HG03439 (cell line): ENCODE data around the gene DGCR8.

Source experiments
- ATAC-seq: cut with Tn5 transposase; IDR thresholded peaks from one replicate; pipeline ENCODE4 v1.9.1; 2021; ENCODE audit warnings: mild to moderate bottlenecking, moderate library complexity; ENCODE audit not compliant: unreplicated experiment

The DGCR8 gene

GRCh38 chr22:20121856-20122415 is 41.9 kb downstream of the DGCR8 start:
- ATAC-seq: no peak

GRCh38 chr22:20123366-20124082 is 43.5 kb downstream of the DGCR8 start:
- no peak for ATAC-seq

- no peak for ATAC-seq
These were observed 44.2 kb downstream of the DGCR8 start for GRCh38 chr22:20124083-20124787.

GRCh38 chr22:20125201-20126174 is 45.4 kb downstream of the DGCR8 start:
- ATAC-seq: no peak

- ATAC-seq: no peak
These were observed 46.4 kb downstream of the DGCR8 start for GRCh38 chr22:20126284-20127029.

GRCh38 chr22:20127318-20127868 is 47.4 kb downstream of the DGCR8 start:
- no peak for ATAC-seq

GRCh38 chr22:20127869-20128618 is 48.0 kb downstream of the DGCR8 start:
- no peak for ATAC-seq

- ATAC-seq: no peak
These were observed 48.5 kb downstream of the DGCR8 start for GRCh38 chr22:20128619-20128901.

GRCh38 chr22:20128902-20129746 is 49.1 kb downstream of the DGCR8 start:
- ATAC-seq: no peak

- no peak for ATAC-seq
These were observed 49.6 kb downstream of the DGCR8 start for GRCh38 chr22:20129747-20130014.

GRCh38 chr22:20130319-20130718 is 50.3 kb downstream of the DGCR8 start:
- no peak for ATAC-seq

GRCh38 chr22:20130731-20131596 is 50.9 kb downstream of the DGCR8 start:
- ATAC-seq: no peak

- ATAC-seq: no peak
These were observed 51.5 kb downstream of the DGCR8 start, which contains the start of gene ZDHHC8 for GRCh38 chr22:20131597-20131858. Gene ZDHHC8 (plus strand): TSS chr22:20131804. CDS start chr22:20131948, 144 bp downstream.

GRCh38 chr22:20131859-20132685 is 52.0 kb downstream of the DGCR8 start:
- no peak for ATAC-seq

GRCh38 chr22:20132686-20133246 is 52.7 kb downstream of the DGCR8 start:
- no peak for ATAC-seq

GRCh38 chr22:20133930-20134549 is 54.0 kb downstream of the DGCR8 start:
- no peak for ATAC-seq
